Jurkat, Clone E6-1 (cell line): Measurements from ENCODE around the gene TTC23.

Source experiments
- DNase-seq: peaks from one replicate; pipeline ENCODE4 v3.0.0-alpha.2; 2011; ENCODE audit warnings: low read depth, low spot score
- H3K4me3 ChIP-seq: 2 replicates; pipeline ENCODE4 v1.5.1; 2011; ENCODE audit warnings: mild to moderate bottlenecking, low read length, control low read depth, moderate library complexity

Gene TTC23

DNA sequence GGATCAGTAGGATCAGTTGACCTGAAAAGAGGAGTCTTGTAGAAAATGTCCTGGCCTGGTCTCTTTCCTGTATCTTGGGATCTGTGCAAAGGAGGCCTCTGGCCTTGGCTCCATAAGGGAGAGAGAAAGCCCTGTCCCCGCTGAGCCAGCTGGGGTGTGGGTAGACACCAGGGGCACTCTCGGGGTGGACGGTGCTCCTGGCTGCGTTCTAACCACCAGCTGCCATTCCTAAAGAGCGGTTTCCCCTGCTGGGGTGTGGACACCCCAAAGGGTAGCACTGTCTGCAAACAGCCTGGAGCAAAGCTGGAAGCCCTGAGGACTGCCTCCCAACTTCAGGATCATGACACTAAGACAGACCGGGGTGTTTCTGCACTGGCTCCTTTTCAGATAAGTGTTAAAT is 121.0 kb downstream of the TTC23 start:
- DNase-seq = no peak
- H3K4me3 ChIP-seq = no peak overlapping the region

DNA sequence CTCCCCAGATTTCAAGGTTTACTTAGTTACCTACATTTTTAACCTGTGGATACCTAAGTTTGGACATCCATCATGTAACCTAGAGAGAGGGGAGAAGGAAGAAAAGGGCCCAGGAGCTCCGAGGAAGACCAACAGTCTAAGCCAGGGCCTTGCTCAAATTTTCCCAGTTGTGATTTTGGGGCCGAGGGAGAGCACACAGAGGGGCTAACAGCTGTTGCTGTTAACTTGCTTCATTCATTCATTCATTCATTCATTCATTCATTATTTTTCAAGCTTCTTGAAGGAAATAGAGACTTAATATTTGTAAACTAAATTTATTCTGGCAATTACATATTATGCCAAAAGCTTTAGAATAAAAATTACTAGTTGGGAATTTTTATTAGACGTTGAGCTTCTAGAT is 121.6 kb downstream of the TTC23 start:
- no peak for DNase-seq
- H3K4me3 ChIP-seq = no peak overlapping the region

DNA sequence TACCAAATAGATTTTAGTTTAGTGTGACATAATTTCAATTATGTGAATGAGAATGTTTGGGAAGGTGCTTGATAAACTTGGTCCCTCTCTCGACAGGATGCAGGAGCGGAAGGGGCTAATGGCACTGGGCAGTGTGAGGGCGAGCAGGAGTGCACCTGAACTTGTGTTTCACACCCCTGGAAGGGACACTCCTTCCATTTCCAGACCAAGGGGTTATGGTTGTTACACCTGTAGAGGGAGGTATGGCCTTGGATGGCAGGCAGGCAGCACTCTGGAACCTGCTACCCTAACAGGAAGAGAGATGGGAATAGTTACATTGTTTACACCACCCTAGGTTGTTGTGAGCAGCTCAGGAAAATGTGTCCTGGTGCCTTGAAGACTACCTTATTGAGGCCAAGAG is 122.5 kb downstream of the TTC23 start:
- DNase-seq = no peak
- no peak overlapping the region for H3K4me3 ChIP-seq

DNA sequence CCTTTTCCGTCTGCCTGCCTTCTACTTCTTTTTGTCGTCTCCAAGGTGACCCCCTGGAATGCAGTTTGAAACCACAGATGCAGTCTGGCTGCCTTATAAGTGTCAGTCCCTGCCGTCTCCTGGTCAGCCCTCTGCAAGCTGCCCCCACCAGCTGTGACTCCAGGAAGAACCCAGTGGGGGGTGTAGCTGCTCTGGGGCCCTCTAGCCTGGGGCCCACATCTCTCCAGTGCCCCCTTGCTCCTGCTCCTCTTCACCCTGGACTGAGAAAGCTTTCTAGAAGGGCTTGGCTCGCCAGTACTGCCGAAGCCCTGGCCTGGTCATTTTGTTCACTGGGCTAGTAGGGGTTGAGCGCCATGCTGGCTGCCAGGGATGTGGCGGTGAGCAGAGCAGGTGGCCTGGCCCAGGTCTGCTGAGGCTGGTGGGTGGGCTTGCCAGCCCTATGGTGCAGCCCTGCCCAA is 123.2 kb downstream of the TTC23 start:
- no peak for DNase-seq
- H3K4me3 ChIP-seq = no peak overlapping the region

DNA sequence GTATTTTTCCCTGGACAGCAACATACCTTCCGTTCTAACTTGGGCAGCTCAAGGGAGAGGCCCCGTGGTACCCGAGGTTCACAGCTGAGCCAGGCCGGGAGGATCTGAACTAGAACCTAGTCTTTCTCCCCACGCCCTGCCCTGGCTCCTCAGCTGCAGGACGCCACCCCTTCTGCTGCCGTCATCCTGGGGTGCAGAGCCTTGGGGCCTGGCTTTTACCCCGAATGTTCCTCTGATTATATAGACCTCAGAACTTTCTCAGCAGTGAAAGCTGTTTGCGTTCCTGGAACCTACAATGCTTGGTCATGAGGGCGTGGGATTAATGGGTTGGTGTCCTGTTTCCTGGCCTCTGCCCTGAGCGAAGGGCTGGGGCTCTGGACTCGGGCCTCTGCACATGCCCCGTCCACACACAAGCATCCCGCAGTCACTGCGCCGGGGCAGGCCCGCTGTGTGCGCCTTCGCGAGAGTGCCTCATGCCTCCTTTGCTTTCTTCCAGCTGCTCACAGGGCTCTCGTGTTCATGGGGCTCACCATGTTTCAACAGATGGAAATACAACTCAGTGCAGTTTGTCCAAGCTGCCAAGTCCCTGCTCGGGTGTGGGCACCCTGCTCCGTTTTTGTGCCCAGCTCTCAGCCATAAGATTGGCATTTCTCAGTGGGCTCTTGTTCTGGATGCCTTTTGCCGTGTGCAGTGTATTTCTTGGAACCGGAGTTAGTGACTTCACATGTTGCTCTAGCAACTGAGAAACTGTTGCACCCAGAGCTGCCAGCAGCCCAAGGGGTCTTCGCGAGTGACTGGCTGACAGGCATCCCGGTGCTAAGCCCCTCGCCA is 124.1 kb downstream of the TTC23 start:
- DNase-seq = no peak
- H3K4me3 ChIP-seq = no peak overlapping the region

DNA sequence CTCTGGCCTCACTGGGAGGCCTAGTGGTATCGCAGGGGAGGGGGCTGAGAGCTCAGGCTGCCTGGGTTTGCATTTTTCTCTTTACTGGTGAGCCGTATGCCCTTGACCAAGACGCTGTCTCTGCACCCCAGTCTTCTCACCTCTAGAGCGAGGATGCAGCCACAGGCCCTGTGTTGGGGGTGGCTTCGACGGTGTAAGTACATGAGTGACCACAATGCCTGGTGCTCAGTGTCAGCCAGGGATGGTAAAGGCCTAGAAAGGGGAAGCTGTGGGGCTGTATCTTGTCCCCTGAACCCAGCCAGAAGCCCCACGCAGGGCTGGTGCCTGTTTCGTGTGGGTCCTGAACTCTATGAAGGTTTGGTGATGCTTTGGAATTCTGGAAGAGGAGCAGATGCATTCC is 124.7 kb downstream of the TTC23 start:
- no peak for DNase-seq
- no peak overlapping the region for H3K4me3 ChIP-seq

DNA sequence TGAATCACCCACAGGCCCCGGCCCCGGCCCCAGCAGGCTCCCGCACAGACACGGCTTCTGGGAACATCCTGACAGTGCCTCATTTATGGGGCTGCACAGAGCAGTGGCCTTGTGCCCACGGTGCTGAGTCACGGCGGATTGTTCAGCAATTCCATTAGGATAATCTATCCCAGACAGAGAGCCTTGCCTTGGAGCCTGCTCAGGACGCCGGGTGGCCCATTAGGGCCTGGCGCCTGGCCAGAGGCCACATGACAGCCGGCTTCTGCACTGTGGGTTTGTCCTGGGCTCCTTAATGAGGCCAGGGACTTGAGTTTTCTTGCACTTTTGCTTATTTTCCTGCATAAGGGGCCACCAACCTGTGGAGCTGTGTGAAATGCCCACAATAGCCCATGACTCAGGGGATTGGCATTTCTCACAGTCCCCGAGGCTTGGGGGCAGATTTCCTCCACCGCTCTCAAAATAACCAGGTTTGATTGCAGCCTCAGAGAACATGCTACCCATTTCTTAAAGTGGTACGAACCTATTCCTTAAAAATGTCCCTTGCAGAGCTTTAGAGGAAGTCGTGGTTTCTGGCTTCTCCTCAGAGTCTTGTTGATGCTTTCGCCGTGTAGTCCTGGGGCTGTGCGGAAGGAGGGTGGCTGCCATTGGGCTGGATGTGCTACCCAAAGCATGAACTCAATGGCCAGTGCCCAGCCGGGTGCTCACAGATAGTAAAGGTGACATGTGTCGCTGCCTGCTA is 125.5 kb downstream of the TTC23 start:
- no peak for DNase-seq
- H3K4me3 ChIP-seq = no peak overlapping the region

DNA sequence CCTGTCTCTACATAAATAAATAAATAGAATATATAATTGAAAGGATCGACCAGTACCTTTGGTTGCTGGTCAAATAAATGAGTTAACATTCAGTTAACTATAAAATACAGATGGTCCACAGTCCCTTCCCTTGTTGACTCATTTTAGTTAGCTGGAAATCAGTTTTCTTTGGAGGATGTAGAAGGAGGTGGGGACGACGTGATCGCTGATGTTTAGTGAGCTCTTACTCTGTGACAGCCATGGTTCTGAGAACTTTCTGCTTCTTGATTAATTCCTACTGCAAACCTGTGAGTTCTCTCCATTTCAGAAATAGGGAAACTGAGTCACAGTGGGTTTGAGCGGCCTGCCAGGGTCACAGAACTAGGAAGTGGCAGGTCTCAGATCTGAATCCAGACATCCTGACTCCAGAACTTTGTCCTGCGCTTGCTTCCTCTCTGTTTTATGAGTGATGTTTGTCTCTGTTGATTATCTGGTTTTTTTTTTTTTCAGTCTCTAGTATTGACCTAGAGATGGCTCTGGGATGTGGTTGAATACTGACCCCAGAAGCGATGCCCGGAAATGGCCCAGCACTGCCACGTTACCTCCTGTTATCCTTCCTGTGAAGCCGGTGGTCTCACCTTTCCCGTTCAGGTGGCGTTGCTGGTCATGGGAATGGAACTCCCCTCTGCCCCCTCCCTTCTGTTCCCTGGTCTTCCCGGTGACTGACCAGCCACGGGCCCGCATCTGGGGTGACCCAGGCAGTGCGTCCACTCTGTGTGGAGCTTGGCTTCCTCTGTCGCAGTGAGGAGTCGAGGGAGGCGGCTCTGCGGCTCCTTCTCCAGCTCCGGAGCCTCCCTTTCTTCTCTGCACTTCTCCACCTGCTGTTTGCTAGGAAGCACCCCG is 126.3 kb downstream of the TTC23 start:
- no peak overlapping the region for H3K4me3 ChIP-seq
- no peak for DNase-seq

DNA sequence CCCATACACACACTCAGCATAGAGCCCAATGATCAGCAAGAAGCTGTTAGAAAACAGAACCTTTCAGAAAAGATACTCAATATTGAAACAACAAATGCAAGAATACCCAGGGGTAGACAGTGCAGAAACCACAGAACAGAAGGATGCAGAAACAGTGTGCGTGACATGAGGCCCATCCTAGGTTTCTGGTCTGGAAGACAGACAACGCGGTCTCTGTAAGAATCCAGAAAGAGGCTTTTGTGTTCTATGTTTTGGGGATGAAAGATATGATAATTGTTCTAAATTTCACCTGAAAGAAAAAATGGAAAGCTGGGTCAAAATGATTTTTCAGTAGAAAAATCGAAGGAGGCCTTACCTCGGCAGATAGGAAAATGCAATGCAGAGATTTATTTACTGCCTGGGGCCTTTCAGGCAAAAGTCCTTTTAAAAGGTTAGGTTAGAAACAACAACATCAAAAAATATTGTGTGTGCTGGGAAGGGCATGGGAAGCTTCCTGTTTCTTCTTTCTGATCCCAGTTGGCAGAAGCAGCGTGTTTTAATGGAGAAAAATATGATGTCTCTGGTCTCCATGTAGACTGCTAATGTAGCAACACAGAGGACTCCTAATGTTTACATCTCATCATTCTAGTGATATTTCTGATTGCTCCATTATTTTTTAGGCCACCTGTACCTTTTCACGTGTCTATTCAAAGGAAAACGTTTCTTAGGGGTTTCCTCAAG is 127.5 kb downstream of the TTC23 start:
- DNase-seq = no peak
- no peak overlapping the region for H3K4me3 ChIP-seq

DNA sequence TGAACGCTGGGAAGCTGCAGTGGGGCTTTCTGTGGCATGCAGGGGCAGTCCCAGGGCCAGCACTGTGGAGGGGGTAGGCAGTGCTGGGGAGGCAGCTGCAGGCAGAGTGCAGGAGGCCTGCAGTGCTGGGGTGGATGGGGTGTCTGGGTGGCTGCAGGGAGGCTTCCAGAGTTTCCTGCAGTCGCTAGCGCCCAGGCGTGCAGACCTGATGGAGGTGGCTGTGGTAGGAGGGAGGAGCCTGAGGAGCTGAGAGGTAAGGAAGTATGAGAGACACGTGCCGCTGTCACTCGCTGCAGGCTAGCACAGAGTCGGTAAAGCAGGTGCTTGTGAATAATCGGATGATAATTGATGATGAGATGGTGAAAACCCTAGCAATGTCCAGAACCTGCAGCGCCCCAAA is 128.2 kb downstream of the TTC23 start:
- DNase-seq = no peak
- H3K4me3 ChIP-seq = no peak overlapping the region

DNA sequence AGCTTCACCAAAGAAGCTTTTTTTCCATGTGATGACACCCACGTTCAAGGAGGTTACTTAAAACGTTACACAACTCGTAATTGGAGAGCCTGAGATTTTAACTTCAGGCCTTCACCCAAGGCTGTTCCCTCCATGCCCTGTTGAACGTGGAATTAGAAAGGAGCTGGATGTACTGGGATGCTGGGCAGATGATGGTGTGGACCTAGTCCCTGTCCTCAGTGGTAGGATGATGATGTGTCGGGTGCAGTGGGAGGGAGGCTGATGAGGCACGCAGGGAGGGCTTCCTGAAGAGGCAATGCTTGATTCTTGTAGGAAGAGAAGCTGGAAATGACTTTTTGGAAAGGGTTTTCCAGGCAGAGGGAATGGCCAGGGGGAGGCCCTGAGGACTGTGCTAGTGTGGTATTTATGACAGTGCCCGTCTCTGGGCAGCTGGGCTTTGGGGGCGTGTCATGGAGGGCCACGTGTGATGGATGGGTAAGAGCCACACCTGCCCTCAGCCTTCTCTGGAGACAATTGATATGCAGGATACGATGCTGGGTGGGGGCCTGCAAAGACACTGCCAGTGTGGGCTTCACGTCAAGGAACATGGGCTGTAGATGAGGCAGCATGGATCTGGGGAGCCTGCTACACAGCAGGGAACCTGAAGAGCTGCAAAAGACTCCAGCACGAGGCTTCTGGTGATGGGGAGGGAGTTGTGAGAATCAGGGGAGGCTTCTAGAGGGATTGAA is 129.2 kb downstream of the TTC23 start:
- DNase-seq = no peak
- H3K4me3 ChIP-seq = no peak overlapping the region

DNA sequence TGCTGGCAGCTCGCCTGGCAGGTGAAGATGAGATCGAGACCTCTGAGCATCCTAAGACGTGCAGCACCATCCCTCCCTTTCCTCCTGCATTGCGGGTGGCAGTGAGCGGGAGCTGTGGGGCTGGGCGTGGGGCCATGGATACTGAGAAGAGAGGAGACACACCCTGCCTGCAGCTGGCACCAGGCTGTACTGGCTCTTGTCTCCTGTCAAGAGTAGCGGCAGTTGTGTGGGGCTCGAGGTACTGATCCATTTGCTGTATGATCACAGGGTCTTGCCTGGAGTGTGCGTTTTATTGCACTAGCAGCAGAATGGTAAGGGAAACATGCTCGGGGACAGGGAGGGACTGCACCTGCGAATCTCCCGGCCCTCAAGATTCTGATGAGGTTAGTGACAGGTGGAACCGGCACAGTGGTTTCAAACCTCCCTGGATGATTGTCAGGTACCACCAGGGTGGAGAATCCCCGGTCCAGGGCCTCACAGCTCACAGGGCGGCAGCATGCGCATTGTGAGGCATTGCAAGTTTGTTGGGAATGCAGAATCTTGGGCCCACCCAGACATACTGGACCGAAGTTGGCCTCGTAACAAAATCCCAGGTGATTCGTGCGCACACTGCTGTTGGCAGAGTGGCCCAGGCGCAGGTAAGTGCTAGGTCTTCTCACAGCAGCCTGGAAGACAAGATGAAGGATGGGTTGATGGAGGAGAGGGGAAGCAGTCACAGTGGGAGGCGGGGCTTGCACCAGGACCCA is 130.4 kb downstream of the TTC23 start:
- no peak for DNase-seq
- no peak overlapping the region for H3K4me3 ChIP-seq

DNA sequence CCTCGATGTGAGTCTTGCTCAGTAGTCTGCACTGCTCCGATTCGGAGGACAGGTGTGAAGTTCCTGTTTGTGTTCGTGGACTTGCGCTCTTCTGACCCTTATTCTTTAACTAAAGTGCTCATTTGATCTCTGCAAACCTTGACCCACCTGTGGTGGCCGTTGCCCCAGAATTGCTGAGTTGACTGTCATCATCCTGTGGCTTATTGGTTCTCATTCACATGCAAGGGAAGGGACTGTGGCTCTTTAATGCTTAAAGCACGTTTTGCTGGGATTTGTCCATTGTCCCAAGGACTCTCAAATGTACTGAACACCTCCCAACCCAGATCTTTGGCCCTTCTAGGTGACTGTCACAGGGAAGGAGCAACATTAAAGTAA is 131.1 kb downstream of the TTC23 start:
- DNase-seq = no peak
- H3K4me3 ChIP-seq = no peak overlapping the region

DNA sequence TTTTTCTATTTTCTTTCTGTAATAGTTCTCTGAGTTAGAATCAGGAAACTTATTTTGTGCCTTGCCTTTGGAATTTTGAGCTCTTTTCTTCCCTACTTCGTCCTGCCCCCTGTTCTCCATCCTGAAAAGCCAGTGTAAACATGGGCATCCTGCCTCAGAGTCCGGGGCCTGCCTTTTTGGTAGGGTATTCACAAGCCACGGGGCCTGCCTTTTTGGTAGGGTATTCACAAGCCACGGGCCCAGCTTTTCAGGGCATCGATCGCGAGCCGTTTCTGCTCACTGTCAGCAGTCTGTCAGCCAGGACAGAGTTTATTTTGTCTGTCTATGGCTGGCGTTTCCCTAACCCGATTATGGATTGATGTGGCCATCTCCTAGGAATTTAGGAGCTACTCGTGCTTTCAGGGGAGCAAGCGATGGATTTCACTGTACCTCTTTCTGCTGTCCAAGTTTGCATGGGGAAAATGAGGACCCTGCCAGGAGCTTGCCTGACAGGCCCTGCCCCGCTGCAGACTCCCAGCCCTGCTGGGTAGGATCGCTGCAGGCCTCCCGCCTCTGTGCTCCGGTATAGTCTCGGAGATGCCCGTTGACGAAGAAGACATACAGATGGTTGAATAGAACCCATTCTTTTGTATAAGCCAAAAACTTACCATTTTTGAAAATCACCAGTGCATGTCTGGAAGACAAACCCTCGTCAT is 131.7 kb downstream of the TTC23 start:
- no peak overlapping the region for H3K4me3 ChIP-seq
- no peak for DNase-seq

DNA sequence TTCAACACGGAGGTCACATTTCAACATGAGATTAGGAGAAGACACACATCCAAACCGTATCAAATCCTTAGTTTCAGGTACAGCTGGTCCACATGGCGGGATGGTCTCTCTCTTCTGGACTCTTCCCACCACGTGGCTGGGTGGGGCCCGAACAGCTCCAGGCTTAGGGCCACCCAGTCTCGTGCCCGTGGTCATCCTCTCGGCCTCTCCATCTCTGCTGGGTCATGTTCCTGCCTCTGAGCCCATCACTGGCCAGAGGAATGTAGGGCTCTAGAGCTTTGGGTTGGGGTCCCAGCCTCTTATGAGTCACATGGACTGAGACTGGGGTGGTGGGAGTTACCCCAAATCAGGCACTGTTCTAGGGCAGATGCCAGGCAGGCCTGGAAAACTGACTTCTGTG is 132.3 kb downstream of the TTC23 start:
- no peak overlapping the region for H3K4me3 ChIP-seq
- DNase-seq = no peak

DNA sequence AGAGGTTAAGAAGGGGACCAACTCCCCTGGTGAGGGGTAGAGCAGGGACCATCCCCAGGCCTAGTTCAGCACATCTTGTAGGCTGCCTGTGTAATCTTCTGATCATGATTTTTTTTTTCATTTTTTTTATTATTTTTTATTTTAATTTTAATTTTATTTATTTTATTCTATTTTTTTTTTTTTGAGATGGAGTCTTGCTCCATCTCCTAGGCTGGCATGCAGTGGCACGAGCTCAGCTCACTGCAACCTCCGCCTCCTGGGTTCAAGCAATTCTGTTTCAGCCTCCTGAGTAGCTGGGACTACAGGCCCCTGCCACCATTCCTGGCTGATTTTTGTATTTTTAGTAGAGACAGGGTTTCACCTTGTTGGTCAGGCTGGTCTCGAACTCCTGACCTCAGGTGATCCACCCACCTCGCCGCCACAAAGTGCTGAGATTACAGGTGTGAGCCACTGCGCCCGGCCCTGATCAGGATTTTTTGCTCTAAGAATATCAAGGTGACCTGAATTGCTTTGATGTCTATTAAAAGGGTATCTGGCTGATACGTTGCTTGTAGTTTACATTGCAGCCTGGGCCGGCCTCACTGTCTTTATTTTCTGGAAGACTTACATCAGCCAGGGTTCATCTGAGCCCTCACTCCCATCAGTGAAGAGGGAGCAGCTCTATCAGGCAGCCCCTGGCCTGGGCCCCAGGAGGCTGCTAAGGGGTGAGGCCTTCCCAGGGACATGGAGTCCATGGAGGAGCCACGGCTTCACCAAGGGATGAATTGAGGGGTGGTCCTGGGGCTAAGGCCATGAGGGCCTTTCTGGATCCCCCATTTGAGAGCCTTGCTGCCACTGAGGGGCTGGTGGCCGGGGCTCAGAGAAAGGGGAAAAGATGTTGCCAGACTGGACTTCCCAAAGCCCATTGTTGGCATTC is 133.8 kb downstream of the TTC23 start:
- no peak for DNase-seq
- no peak overlapping the region for H3K4me3 ChIP-seq
